ENCODE results near the gene PRRT1. TPM values are rescaled to one million over a fixed set of nuclear protein-coding genes. Genes with fewer than 3 reads are reported as not detected.
A peak's percentile ranks its signal among the peaks of the same experiment; 100 is the strongest.

Gene PRRT1
- total RNA-seq, 1 donor from 2014 or later, result not detected

DNA sequence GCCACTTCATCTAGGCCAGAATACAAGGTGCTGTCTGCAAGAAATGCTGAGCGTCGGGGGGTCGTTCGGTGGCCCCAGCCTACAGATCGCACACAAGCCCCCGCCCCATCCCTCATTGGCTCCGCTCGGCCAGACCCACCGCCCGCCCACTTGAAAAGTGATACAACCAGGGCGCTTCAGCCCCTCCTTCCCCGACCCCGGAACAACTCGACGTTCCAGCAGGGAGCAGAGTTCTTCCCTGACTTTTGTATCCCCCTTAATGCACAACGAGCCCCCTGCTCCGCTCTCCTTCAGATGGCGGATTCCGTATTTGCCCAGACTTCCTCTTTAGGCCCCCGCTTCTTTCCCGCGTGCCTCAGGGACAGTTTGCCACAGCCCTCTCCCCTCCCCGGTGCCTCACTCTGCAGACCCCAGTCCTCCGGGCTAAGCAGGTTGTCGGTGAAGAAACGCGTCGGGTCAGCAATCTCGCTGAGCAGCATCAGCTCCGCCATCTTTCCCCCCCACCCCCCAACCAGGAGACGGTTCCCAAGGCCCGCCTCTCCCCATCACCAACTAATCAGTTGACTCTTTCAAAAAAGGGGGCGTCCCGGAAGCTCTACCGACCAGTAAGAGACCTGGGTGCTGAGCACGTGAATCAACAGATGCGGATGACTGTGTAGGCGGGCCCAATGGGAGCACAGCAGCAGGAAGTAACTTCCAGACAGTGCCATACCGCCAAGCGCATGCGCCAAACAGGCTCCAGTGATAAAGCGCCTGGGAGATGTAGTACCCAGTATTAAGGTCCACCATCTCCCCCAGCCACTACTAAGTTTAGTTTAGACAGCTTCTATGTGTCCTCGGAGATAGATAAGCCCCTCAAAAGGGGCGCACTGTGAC is 23.8 kb downstream of the PRRT1 start, which contains the start of gene ATF6B:
Gene ATF6B (minus strand): TSS at position 530 of the 876 bp plus-strand sequence. CDS start 39 bp downstream, at position 491.
- DNase-seq (ENCODE audit: low read depth), result peak; percentile 100

DNA sequence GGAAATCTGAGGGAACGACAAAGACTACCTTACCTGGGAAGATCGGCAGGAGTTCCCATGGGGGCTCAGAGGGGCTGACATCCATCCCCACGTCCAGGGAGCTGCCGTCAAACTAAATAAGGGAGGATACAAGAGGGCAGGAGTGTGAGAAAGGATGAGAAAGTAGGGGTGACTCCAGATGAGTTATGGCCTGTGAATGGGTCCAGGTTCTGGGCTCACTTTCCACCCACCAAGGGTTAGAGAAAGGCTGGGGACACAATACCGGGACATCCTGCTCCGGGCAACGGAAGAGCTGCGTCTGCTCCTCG is 24.4 kb downstream of the PRRT1 start:
- DNase-seq (ENCODE audit: low read depth), result no peak

GRCh38 chr6:32126880-32127279 is 24.9 kb downstream of the PRRT1 start:
- no peak for DNase-seq (ENCODE audit: low read depth)

DNA sequence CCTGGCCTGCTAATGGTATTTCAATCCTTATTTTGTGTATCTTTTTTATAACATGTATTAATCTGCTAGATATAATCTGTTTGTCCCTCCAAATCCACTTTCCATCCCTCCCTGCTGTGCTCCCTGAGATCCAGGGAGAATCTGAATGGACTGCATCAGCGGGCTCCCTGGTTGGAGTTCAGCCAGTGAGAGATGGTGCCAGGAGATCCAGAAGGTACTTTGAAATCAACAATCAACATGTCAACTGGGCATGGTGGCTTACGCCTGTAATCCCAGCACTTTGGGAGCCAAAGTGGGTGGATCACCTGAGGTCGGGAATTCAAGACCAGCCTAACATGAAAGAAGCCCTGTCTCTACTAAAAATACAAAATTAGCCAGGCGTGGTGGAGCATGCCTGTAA is 28.1 kb downstream of the PRRT1 start:
- DNase-seq (ENCODE audit: low read depth), result no peak

DNA sequence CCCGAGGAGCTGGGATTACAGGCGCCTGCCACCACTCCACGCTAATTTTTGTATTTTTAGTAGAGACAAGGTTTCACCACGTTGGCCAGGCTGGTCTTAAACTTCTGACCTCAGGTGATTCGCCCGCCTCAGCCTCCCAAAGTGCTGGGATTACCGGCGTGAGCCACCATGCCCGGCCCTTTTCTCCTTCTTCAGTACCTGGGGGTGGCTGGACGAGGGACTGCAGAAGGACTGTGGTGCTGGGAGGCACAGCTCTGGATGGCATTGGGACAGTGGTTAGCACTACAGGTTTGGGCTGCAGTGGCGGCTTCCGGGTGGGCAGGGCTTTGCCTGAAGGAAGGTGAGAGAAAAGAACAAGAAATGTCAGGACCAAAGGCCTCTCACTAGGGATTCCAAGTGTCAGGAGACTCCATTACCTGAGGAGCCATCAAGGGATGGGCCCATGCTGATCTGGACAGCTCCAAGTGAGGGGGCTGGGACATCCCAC is 31.1 kb downstream of the PRRT1 start:
- DNase-seq (ENCODE audit: low read depth), result no peak

- DNase-seq (ENCODE audit: low read depth), result peak; percentile 79
These were observed 32.7 kb downstream of the PRRT1 start for GRCh38 chr6:32118782-32119628.

DNA sequence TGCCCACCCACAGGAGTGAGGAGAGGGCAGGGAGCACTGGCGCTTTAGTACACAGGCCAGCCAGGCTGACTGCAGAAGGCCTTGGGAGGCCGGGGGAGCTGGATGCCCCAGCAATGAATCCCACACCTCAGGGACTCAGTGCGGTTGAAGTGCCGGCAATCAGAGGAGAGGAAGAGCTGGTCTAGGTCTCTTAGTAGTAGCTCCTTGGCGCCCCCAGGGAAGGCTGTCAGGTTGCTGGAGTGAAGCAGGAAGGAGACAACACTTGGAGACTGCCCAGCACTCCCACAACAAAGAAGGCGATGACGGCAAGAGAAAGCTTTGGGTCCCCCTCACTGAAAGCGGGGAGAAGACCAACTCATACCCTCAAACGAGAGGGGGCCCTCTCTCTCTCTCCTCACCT is 34.3 kb downstream of the PRRT1 start:
- no peak for DNase-seq (ENCODE audit: low read depth)

DNA sequence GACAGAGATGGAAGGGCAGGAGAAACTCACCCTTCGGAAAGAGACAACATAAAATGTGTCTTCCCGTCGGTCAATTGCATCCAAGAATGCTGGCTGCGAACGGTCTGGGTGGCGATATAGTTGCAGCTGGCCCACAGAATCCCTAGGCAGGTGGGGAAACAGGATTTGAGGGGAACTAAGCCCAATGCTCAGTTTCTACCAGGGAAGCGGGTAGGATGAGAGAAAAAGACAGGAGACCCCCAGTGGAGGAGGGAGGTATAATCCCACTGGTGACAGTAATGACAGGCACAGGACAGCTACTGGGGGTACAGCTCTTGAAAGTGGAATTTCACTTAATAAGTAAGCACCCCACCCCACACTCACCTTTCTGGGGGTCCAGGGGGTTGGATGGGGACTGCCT is 35.1 kb downstream of the PRRT1 start:
- peak; percentile 22 for DNase-seq (ENCODE audit: low read depth)

DNA sequence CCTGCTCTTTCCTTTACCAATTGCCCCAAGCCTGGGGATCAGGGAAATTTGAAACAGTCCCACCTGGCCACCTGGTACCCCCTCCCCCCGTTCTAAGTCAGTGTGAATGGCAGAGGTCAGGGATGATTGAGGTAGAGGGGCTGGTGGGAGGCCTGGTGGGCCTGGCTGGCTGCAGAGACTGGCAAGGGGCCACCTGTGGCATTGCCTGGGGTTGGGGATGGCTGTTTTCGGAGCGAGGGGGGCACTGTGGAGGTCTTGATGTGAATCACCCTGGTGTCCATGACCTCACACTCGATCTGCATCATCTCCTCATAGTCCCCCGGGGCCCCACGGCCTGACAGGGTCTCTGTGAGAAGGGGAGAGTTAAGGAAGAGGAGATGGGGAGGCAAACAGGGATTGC is 36.1 kb downstream of the PRRT1 start:
- DNase-seq (ENCODE audit: low read depth), result no peak

GRCh38 chr6:32114796-32115195 is 36.9 kb downstream of the PRRT1 start:
- peak; percentile 38 for DNase-seq (ENCODE audit: low read depth)

DNA sequence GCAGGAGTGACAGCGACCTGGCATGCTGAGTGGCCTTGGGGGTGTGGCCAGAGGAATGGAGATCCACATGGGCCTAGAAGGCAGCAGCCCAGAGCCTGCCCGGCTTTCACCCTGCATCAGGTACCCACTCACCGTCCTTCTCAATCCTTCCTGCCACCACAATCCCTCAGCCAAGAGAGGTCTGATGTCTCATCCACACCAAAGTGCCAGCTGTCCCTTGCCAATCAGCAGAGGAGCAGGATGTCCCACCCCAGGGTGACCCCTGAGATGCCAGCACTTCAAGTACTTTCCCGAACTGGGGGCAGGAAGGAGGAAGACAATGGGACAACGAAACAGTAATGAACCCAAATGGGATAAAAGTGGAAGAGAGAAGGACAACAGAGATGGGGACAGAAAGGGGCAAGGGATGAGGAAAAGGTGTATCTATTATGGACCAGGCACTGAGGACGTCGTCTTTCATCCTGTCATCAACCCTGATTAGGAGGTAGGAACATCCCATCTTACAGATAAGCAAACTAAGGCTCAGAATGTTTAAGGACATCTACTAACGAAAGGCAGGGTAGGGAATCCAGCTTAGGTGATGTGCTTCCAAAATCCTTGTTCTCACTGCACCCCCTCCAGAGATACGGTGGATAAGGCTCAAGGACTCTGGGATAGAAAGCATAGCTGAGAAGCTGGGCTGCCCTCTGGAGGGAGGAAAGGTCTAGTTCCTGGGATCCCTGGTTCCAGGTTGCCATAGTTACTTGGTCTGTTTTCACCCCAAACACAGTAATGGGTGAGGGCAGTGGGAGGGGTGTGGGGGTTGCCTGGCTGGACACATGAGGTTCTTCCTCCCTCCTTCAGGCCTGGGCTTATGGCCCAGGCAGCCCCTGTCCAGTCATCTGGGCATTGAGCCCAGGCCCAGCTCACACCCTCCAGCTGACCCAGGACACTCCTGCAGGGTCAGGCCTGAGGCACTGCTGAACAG is 38.1 kb downstream of the PRRT1 start:
- peak; percentile 91 for DNase-seq (ENCODE audit: low read depth)

DNA sequence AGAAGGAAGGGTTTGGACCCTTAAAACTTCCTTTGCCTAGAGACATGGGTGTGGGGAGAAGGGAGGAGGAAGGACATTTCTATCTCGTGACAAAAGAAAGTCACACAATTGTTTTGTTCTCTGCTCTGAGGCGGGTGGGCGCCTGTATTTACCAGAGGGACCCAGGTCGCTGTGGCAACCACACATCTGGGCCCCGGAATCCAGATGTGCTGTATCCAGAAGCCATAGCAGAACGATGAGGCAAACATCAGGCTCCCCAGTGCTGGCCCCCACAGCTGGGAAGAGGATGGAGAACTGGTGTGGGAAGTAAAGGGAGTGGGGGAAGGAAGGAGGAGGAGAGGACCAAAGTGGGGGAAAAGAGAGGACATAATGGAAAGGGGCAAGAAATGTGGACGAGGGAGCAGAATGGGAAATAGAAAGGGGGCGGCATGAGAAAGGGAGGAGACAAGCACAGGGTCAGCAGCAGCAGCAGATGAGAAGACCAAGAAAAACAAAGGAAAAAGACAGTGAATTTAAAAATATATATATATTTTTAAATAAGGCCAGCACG is 39.2 kb downstream of the PRRT1 start:
- no peak for DNase-seq (ENCODE audit: low read depth)

DNA sequence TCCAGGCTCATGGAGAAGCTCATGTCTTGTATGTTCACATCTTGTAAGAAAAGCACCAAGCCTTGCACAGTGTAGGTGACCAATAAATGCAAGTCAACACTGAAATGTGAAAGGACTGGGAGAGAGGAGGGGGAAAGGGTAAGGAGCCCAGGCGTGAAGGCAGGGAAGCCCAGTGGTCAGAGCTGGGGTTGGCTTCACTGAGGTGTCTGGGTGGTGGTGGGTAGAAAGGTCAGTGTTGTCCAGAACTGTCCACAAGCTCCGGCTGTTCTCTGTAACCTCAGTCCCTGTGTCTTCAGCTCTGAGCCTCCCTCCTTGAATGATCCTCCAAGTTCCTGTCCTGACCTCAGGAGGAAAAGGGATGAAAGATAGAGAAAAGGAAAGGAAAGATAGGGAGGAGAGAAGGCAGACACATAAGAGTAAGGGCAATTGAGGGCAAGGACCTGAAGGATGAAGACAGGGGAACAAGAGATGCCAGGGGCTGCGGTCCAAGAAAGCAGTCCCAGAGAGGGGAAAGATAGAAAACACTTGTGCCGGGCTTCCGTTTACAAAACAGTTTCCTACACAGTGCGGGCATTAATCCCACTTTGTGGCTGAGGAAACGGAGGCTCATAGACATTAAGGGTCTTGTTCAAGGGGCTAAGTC is 40.2 kb downstream of the PRRT1 start:
- no peak for DNase-seq (ENCODE audit: low read depth)

GRCh38 chr6:32110632-32111031 is 41.1 kb downstream of the PRRT1 start:
- no peak for DNase-seq (ENCODE audit: low read depth)

DNA sequence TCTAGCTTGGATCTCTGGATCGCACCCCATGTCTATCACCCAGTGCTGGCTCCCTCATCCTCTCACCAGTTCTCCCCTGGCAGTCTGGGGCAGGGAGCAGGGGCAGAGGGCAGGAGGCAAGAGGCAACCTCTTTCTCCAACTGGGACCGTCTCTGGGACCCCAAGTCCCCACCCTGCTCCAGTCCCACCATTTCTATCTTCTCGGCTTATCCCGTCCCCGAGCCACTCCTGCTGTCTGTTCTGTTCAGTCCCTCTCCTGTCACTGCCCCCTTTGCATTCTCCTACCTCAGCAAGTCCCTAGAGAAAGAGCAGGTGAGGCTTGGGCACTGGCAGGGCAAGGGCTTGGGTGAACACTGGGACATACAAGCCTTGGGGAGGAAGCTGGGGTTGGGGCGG is 42.0 kb downstream of the PRRT1 start:
- DNase-seq (ENCODE audit: low read depth), result no peak

DNA sequence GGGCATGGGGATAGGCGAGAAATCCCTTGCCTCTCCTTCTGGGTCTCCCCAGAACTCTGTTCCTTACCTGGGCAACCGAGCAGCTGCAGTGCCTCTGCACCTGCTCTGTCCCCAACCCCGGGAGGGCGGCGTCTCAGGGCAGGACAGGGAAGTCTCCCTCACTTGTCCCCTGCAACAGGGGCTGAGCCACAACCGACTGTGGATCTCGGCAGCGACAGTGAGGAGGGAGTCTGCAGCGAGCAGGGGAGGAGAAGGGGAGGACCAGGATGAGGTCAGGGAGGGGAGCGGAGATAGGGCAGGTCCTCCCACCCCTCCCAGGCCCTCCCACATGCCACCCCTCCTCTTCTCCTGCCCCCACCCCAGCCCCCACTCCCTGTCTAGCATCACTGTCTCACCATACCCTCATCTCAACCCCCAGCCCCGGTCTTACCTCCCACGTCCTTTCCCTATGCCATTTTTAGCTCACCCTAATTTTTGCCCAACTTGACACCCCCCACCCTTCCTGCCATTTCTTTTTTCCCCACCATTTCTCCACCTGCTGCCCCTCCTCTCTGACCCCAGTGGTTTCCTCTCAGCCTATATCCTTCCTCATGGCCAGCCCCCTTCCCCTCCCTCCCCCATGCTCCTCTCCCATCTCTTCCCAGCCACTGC is 42.5 kb downstream of the PRRT1 start, which contains the start of gene TNXB:
Gene TNXB (minus strand): TSS at position 225 of the 651 bp plus-strand sequence. CDS start 11,140 bp downstream, outside the sequence.
- DNase-seq (ENCODE audit: low read depth), result no peak

DNA sequence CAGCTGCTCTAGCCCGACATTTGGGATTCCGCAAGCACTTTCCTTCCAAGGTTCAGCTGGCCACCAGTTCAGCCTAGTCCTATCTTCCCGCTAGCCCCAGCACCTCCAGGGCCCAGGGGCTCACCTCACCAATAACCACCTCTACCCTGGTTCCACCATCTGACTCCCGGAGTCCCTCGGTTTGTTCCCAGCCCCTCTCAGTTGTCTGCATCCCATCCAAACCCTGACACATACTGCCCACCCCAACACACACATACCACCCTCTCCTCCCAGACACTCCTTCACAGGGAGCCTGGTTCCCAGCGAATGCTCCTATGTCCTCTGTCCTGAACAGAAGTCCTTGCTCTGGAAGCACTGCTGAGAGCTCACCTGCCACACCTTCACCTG is 43.0 kb downstream of the PRRT1 start:
- DNase-seq (ENCODE audit: low read depth), result no peak

GRCh38 chr6:32108094-32108627 is 43.6 kb downstream of the PRRT1 start:
- DNase-seq (ENCODE audit: low read depth), result peak; percentile 45

GRCh38 chr6:32107406-32107805 is 44.3 kb downstream of the PRRT1 start:
- peak; percentile 31 for DNase-seq (ENCODE audit: low read depth)
